HG02759 (cell line): ENCODE measurements around the gene NUP160.
"Not testable (repeated sequence)": the region's sequence is repeated elsewhere in the genome, so short reads cannot be mapped to it uniquely, and the experiment has no call there.

Source experiments
- ATAC-seq: cut with Tn5 transposase; IDR thresholded peaks from one replicate; pipeline ENCODE4 v1.9.1; 2021; ENCODE audit warnings: mild to moderate bottlenecking, moderate library complexity; ENCODE audit not compliant: unreplicated experiment

NUP160 gene

DNA sequence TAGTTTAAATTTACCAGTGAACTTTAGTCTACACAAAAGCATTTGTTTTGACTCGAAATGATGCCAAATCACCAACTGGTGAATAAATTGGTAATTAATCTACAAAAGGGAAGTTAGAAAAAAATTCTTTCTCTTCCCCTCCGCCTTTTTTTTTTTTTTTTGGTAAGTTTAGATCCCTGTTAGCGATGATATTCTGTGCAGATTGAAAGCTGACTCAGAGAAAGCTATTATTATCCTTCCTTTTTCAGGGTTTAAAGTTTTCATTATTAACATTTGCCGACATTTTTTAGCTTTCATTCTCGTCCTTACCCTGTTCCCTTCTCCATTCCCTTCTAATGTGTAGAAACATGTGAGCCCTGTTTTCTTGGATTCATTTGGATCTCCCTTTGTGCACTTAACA is 16.8 kb upstream of the NUP160 start:
- ATAC-seq: no peak

- no peak for ATAC-seq
Observed at GRCh38 chr11:47863898-47864430, 15.8 kb upstream of the NUP160 start.

- peak; percentile 69 for ATAC-seq
Observed at GRCh38 chr11:47863189-47863897, 15.2 kb upstream of the NUP160 start.

DNA sequence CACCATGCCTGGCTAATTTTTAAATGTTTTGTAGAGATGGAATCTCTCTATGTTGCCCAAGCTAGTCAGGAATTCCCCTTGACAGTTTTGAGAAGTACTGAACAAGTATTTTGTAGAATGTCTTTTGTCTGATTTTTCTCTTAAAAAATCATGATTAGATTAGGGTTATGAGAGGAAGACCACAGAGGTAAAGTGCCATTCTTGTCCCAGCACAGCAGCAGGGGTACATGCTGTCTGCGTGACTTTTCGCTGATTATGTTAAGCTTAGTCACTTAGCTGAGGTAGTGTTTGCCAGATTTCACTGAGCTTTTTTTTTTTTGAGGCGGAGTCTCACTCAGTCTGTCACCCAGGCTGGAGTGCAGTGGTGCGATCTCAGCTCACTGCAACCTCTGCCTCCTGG is 13.6 kb upstream of the NUP160 start:
- ATAC-seq: no peak

DNA sequence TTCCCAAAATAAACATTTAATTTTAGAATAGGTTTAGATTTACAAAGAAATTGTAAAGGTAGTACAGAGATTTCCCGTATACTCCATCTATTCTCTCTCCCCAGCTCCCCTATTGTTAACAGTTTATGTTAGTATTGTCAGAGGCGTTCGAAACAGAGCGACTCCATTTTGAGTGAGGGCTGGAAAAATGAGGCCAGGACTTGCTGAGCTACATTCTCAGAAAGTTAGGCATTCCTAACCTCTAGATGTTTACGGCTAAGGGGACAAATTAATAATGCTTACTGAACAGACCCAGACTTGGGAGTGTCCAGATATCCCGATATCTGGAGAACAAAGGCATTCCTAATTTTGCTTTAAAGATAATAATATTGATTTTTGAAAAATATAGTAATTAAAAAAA is 12.4 kb upstream of the NUP160 start:
- ATAC-seq: no peak

DNA sequence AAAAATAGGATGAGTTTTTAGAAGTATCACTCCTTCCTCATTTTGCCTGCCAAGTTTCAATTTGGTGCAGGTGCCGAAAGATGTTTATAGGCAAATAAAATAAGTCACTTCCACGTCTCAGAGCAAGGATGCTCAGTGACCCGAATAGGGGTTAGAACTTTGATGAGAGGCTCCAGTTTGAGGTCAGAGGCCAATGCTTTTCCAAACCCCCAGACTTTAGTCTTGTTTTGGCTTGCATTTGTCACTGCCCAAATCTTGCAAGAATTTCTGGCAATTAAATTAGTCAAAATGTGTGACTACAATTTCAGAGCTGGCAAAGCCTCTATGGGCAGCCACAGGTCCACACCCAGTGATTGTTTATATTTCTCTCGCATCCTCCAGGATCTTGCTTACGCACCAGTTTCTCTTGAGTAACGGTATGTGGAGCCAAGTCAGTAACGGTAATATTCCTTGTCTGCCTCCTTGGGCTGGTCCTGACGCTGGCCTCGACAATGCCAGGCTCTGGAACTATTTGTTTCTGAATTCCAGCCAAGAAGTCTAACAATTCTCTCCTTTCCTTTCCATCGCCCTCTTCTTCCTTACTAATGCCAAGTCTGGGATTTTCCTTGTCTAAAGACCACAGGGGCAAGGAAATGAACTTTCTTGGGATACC is 9.9 kb upstream of the NUP160 start:
- ATAC-seq: peak; percentile 27

DNA sequence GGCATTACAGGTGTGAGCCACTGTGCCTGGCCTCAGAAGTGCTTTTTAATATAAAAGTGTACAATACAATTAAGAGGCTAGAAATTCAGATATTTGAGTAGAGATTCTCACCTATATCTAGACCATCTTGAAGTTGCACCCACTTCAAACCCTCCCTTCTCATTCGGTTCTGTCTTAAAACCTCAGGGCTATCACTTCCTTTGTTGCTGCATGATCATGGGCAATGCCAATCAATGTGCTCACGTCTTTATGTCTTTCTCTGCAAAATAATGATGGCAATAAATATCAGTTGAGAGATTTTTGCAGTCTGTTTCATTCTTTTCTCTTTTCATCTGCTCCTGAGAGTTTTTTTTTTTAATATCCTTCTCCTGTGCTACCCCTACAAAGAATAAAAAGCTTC is 9.3 kb upstream of the NUP160 start:
- ATAC-seq: no peak

DNA sequence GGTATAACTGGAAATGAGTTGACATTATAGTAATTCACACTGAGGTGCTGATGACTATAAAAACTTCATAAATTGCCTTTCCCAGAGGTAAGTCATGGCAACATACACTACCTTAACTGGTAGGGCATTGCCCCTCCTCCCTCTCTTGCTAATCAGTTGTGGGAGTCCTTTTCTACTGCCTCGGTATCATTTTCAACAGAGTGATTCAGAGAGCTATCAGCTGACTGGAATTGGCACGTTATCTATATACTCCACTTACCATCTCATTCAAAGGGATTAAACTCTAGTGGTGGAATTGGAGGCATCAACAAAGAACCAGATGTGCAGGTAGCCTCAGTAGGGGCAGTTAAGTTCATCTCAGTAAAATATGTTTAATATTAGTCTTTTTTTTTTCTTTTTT is 8.0 kb upstream of the NUP160 start:
- ATAC-seq: no peak

DNA sequence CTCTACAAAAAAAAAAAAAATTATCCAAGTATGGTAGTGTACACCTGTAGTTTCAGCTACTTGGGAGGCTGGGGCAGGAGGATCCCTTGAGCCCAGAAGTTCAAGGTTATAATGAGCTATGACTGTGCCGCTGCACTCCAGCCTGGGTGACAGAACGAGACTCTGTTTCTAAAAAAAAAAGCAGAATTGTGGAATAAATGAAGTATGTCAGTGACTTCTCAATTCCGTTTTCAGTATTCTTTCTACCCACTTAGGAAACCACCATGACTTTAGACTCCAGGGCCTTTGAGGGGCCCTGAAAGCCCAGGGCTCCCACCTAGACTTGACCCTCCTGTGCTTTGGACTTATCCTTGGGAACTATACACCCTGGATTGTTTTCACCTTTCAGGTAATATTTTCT is 6.5 kb upstream of the NUP160 start:
- ATAC-seq: peak; percentile 53

- no peak for ATAC-seq
Observed at GRCh38 chr11:47852053-47852452, 3.9 kb upstream of the NUP160 start.

DNA sequence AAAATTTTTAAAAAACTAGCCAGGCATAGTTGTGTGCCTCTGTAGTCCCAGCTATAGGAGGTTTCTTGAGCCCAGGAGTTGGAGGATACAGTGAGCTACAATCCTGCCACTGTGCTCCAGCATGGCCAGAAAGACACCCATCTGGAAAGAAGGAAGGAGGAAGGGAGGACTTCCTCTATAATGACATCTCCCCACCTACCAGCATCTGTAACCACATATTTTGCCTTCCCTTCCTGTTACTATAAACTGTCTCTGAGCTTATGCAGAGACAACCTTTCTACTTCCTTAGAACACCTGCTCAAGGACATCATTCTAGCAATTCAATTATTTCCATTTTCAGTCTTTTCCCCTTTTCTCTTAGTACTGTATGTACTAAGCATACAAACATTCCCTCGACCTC is 2.2 kb upstream of the NUP160 start:
- ATAC-seq: peak; percentile 29

DNA sequence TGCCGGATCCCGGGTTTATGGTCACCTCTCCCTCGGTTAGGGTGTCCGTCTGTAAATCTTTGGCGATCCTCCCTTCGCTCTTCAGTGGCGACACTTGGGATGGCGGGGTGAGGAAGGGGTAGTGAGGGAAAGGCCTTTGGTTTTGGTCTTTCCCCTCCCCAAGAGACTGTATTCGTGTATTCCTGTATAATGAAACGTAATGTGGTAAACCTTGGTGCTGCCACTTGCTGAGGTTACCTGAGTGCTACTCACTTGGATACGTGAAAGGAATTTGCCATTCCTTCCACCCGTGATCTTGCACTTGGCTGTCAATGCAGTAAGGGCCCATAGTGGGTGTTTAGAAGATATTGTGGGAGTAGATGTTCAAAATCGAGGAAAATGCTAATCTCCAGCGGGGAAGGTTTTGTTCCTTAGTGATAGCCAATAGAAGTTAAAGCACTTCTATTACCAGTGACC is 578 bp upstream of the NUP160 start:
- peak; percentile 8 for ATAC-seq

GRCh38 chr11:47847537-47847891 is 636 bp downstream of the NUP160 start:
- ATAC-seq: no peak

DNA sequence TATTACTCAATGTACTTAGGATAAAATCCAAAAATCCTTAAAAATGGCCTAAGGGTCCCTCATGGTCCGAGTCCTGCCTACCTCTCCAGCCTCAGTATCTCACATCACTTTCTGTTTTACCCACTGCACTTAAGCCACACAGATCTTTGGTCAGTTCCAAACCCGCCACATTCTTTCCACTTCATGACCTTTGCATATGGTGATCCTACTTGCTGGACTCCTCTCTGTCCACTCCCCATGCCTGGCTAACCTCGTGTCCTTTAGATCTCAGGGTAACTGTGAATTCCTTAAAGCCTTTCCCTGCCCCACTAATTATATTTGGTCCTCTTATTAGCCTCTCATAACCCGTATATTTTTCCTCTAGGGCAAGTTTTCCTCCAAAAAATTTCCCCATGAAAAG is 1.2 kb downstream of the NUP160 start:
- ATAC-seq: no peak

- ATAC-seq: no peak
Observed at GRCh38 chr11:47843361-47844055, 4.6 kb downstream of the NUP160 start.

DNA sequence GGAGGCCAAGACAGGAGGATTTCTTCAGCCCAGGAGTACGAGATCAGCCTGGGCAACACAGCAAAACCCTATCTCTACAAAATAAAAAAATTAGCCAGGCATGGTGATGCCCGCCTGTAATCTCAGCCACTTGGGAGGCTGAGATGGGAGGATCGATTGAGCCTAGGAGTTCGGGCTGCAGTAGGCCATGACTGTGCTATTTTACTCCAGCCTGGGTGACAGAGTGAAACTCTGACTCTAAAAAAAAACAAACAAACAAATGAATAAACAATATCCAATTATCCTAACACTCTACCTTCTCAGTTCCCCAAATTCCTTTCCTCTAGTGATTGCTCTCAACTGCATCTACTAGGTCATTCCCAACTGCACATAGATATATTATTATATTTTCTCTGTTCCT is 5.4 kb downstream of the NUP160 start:
- ATAC-seq: no peak

- no peak for ATAC-seq
Observed at GRCh38 chr11:47837929-47838328, 10.2 kb downstream of the NUP160 start.

- ATAC-seq: no peak
Observed at GRCh38 chr11:47837292-47837691, 10.9 kb downstream of the NUP160 start.

- ATAC-seq: not testable (repeated sequence)
Observed at GRCh38 chr11:47830013-47830412, 18.1 kb downstream of the NUP160 start.

- no peak for ATAC-seq
Observed at GRCh38 chr11:47828284-47828683, 19.9 kb downstream of the NUP160 start.

GRCh38 chr11:47822664-47823063 is 25.5 kb downstream of the NUP160 start:
- not testable (repeated sequence) for ATAC-seq

GRCh38 chr11:47819743-47820142 is 28.4 kb downstream of the NUP160 start:
- ATAC-seq: no peak
